Neural progenitor cell (in vitro differentiated cells): Measurements from ENCODE around the gene DBNL.

ENCODE experiments used
- CTCF ChIP-seq: fragments of 200-600 bp; sonication (generic); IDR thresholded peaks from 2 replicates; pipeline ENCODE4 v1.5.1; 2017; ENCODE audit warnings: antibody characterized with exemption, mild to moderate bottlenecking
- EZH2phosphoT487 ChIP-seq: fragments of 200-600 bp; sonication (generic); IDR thresholded peaks from 2 replicates; pipeline ENCODE4 v1.6.1; 2017; ENCODE audit warnings: antibody characterized with exemption

GRCh38 chr7:44078521-44078920 is 34.0 kb downstream of the DBNL start:
- TF ChIP-seq CTCF, result no peak
- TF ChIP-seq EZH2phosphoT487, result no peak
